ENCODE measurements around the gene MAP3K7CL.

The MAP3K7CL gene

DNA sequence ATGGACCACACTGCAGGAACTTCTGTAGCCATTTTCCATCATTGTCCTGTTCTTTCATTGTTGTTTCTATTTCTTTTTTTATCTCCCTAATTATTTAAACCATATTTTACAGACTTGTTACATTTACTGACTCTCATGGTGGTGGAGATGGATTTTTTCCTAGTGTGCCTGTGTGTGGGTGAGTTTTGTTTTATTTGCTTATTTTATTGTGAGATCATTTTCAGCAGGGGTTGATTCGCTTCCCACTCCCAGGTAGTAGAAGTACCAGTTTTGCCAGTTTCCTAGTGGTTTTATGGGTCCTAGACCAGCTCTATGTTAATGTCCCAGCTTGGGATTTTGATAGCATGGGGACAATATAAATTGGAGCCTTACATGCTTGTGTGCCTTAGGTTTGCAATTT, 88.3 kb downstream of the MAP3K7CL start:
- no peak overlapping the region for H3K27ac ChIP-seq (replicated peaks)
- DNase-seq (ENCODE audit: low read depth in 1 of 2, low spot score in 1 of 2) = no peak
- no peak overlapping the region for H3K4me3 ChIP-seq (replicated peaks; ENCODE audit: insufficient read depth, low read length)
- TF ChIP-seq POLR2AphosphoS5 (IDR thresholded peaks at IDR 0.05; ENCODE audit: low read depth) (no peak), REST (IDR thresholded peaks at IDR 0.05; ENCODE audit: insufficient replicate concordance, low read depth) (no peak), SPI1 (IDR thresholded peaks at IDR 0.05; ENCODE audit: borderline replicate concordance, low read depth) (no peak), GABPA (IDR thresholded peaks at IDR 0.05; ENCODE audit: low read depth) (no peak)
- TF ChIP-seq, protein P1, sequence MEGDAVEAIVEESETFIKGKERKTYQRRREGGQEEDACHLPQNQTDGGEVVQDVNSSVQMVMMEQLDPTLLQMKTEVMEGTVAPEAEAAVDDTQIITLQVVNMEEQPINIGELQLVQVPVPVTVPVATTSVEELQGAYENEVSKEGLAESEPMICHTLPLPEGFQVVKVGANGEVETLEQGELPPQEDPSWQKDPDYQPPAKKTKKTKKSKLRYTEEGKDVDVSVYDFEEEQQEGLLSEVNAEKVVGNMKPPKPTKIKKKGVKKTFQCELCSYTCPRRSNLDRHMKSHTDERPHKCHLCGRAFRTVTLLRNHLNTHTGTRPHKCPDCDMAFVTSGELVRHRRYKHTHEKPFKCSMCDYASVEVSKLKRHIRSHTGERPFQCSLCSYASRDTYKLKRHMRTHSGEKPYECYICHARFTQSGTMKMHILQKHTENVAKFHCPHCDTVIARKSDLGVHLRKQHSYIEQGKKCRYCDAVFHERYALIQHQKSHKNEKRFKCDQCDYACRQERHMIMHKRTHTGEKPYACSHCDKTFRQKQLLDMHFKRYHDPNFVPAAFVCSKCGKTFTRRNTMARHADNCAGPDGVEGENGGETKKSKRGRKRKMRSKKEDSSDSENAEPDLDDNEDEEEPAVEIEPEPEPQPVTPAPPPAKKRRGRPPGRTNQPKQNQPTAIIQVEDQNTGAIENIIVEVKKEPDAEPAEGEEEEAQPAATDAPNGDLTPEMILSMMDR (IDR thresholded peaks at IDR 0.05; ENCODE audit: insufficient read depth, low read length) = no peak
- no peaks in the 10 kb centered on the region for H3K27me3 ChIP-seq (ENCODE audit: insufficient read depth, poor library complexity, severe bottlenecking)

DNA sequence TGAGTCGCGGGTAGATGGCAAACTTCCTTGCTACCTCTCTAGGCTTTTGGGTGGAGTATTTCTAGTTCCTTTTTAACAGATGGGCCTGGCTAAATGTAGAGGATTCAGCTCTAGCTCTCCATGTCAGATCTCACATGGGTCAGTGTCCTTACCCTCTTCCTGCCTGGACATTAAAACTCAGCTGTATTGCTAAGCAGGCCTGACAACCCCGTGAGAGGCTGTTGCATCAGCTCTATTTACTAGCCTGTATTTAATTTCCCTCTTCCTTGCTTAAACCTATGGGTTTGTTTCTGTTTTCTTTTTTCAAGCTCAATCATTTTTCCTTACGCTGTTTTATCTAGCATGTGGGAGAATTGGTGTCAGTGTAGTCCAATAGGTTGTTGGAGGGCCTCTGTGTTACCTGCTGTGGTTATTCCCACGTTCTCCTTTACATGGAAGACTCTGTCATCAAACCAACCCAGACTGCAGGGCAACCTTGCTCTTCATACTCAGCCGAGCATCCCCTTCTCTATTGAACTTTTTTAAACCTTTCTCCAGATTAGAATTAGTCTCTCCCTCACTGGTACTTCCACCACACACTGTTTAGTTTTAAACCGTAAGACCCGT, 88.8 kb downstream of the MAP3K7CL start:
- Histone ChIP-seq H3K4me3 (replicated peaks; ENCODE audit: insufficient read depth, low read length) (no peak overlapping the region), H3K27ac (replicated peaks) (no peak overlapping the region), H3K27me3 (ENCODE audit: insufficient read depth, poor library complexity, severe bottlenecking) (no peaks in the 10 kb centered on the region)
- no peak for DNase-seq (ENCODE audit: low read depth in 1 of 2, low spot score in 1 of 2)
- no peak for TF ChIP-seq REST (IDR thresholded peaks at IDR 0.05; ENCODE audit: insufficient replicate concordance, low read depth)
- TF ChIP-seq, protein P1 (IDR thresholded peaks at IDR 0.05; ENCODE audit: insufficient read depth, low read length) = no peak
- no peak for TF ChIP-seq GABPA (IDR thresholded peaks at IDR 0.05; ENCODE audit: low read depth)
- no peak for TF ChIP-seq POLR2AphosphoS5 (IDR thresholded peaks at IDR 0.05; ENCODE audit: low read depth)
- TF ChIP-seq SPI1 (IDR thresholded peaks at IDR 0.05; ENCODE audit: borderline replicate concordance, low read depth) = no peak

GRCh38 chr21:29221253-29221744, 90.9 kb downstream of the MAP3K7CL start:
- Histone ChIP-seq H3K27me3 (ENCODE audit: insufficient read depth, poor library complexity, severe bottlenecking) (no peaks in the 10 kb centered on the region), H3K4me3 (replicated peaks; ENCODE audit: insufficient read depth, low read length) (no peak overlapping the region), H3K27ac (replicated peaks) (no peak overlapping the region)
- TF ChIP-seq GABPA (IDR thresholded peaks at IDR 0.05; ENCODE audit: low read depth) = no peak
- TF ChIP-seq SPI1 (IDR thresholded peaks at IDR 0.05; ENCODE audit: borderline replicate concordance, low read depth) = no peak
- TF ChIP-seq REST (IDR thresholded peaks at IDR 0.05; ENCODE audit: insufficient replicate concordance, low read depth) = no peak
- TF ChIP-seq POLR2AphosphoS5 (IDR thresholded peaks at IDR 0.05; ENCODE audit: low read depth) = no peak
- no peak for DNase-seq (ENCODE audit: low read depth in 1 of 2, low spot score in 1 of 2)
